GM23248 (cell line): ENCODE measurements around the gene TNFRSF4. TPM values are rescaled to one million over a fixed set of nuclear protein-coding genes. Genes with fewer than 3 reads are reported as not detected.

Experiments used
- DNase-seq: peaks from one replicate; pipeline ENCODE4 v3.0.0-alpha.2; 2015
- H2AFZ ChIP-seq: fragments of 200-600 bp; sonication (generic); 2 replicates; pipeline ENCODE4 v1.6.1; 2016; ENCODE audit warnings: antibody characterized with exemption
- H3F3A ChIP-seq: fragments of 200-600 bp; sonication (generic); 2 replicates; pipeline ENCODE4 v1.6.1; 2016; ENCODE audit warnings: mild to moderate bottlenecking, antibody characterized with exemption, mixed run types; ENCODE audit not compliant: insufficient read depth
- H3K27ac ChIP-seq: fragments of 200-600 bp; sonication (generic); 2 replicates; pipeline ENCODE4 v1.5.1; 2016; ENCODE audit warnings: mild to moderate bottlenecking
- H3K27me3 ChIP-seq: fragments of 200-600 bp; sonication (generic); replicated peaks from 2 replicates; pipeline ENCODE4 v1.6.1; 2016; ENCODE audit warnings: mild to moderate bottlenecking; ENCODE audit not compliant: insufficient read depth
- H3K36me3 ChIP-seq: fragments of 200-600 bp; sonication (generic); 2 replicates; pipeline ENCODE4 v1.6.1; 2016; ENCODE audit warnings: low read depth, mild to moderate bottlenecking
- H3K4me1 ChIP-seq: fragments of 200-600 bp; sonication (generic); 2 replicates; pipeline ENCODE4 v1.6.1; 2016; ENCODE audit warnings: mild to moderate bottlenecking; ENCODE audit not compliant: insufficient read depth
- H3K4me2 ChIP-seq: fragments of 200-600 bp; sonication (generic); one replicate; pipeline ENCODE4 v1.6.1; 2016; ENCODE audit warnings: mild to moderate bottlenecking; ENCODE audit not compliant: unreplicated experiment
- H3K4me3 ChIP-seq: fragments of 200-600 bp; sonication (generic); 2 replicates; pipeline ENCODE4 v1.5.1; 2016; ENCODE audit warnings: mild to moderate bottlenecking
- H3K79me2 ChIP-seq: fragments of 200-600 bp; sonication (generic); 2 replicates; pipeline ENCODE4 v1.6.1; 2016; ENCODE audit warnings: mild to moderate bottlenecking; ENCODE audit not compliant: insufficient read depth
- H3K9ac ChIP-seq: fragments of 200-600 bp; sonication (generic); 2 replicates; pipeline ENCODE4 v1.6.1; 2016; ENCODE audit warnings: mild to moderate bottlenecking
- H3K9me2 ChIP-seq: fragments of 200-600 bp; sonication (generic); 2 replicates; pipeline ENCODE4 v1.6.1; 2016; ENCODE audit warnings: mixed run types, mild to moderate bottlenecking, moderate library complexity; ENCODE audit not compliant: insufficient read depth
- H3K9me3 ChIP-seq: fragments of 200-600 bp; sonication (generic); one replicate; pipeline ENCODE4 v1.6.1; 2017; ENCODE audit warnings: low read depth
- H4K20me1 ChIP-seq: fragments of 200-600 bp; sonication (generic); 2 replicates; pipeline ENCODE4 v1.6.0; 2016; ENCODE audit not compliant: insufficient read depth
- EZH2 ChIP-seq: fragments of 200-600 bp; sonication (generic); IDR thresholded peaks from 2 replicates; pipeline ENCODE4 v1.6.1; 2018; ENCODE audit warnings: antibody characterized with exemption, mild to moderate bottlenecking; ENCODE audit not compliant: insufficient read depth, poor library complexity, severe bottlenecking
- EZH2phosphoT487 ChIP-seq: fragments of 200-600 bp; sonication (generic); IDR thresholded peaks from 2 replicates; pipeline ENCODE4 v1.6.1; 2018; ENCODE audit warnings: antibody characterized with exemption, moderate library complexity, mild to moderate bottlenecking, low read depth; ENCODE audit not compliant: insufficient read depth
- WGBS, 2 experiments: methylation state at CpG; one replicate each; pipeline ENCODE4 v1.1.6; 2015 to 2017; ENCODE audit warnings: low lambda C conversion rate in 2 of 2, low coverage in 1 of 2; ENCODE audit errors: missing lambda C conversion rate in 2 of 2; 5-methylcytosine and 5-hydroxymethylcytosine counted together
- in situ Hi-C: fragments of 300-500 bp; cut with MboI; formaldehyde crosslinking; loops from 2 replicates; pipeline ENCODE4 v1.15.0; 2020
- polyA plus RNA-seq: library from polyadenylated mRNA; unstranded; fragments of >200 nt; fragmentation: Nextera tagmentation; extraction: Ambion mirVana; gene quantifications from 2 replicates; pipeline ENCODE4 v1.2.1, GENCODE V29; 2016
- total RNA-seq: library from RNA; depleted of rRNA; stranded (reverse); fragments of >200 nt; shearing (Covaris generic); gene quantifications from 2 replicates; pipeline ENCODE4 v1.2.3, GENCODE V29; 2014

Gene TNFRSF4
- total and polyA plus RNA-seq, 2 experiments from 2014 or later, result not detected

- H3K36me3 ChIP-seq, result no peaks in the 10 kb centered on the region
- no peaks in the 10 kb centered on the region for H3K9me2 ChIP-seq
- no peak overlapping the region for H2AFZ ChIP-seq
- H3K79me2 ChIP-seq, result no peaks in the 10 kb centered on the region
- H3K9me3 ChIP-seq, result no peaks in the 10 kb centered on the region
- H3K9ac ChIP-seq, result no peak overlapping the region
- peaks cover 15% of the 10 kb centered on the region for H3K27me3 ChIP-seq
- no peaks in the 10 kb centered on the region for H4K20me1 ChIP-seq
- no peak for TF ChIP-seq EZH2
- no peak for TF ChIP-seq EZH2phosphoT487
- no peak overlapping the region for H3K27ac ChIP-seq
- DNase-seq, result no peak
- in situ Hi-C loops, result no loop called here
- H3K4me1 ChIP-seq, result no peaks in the 10 kb centered on the region
- no peak overlapping the region for H3K4me2 ChIP-seq
- 59 to 62% methylated on average over 5 of the region's 5 CpGs for WGBS, 2 experiments
- H3F3A ChIP-seq, result no peaks in the 10 kb centered on the region
- H3K4me3 ChIP-seq, result no peak overlapping the region
Observed at GRCh38 chr1:1189111-1189510, 24.8 kb downstream of the TNFRSF4 start.

GRCh38 chr1:1187938-1188337 is 26.0 kb downstream of the TNFRSF4 start:
- peaks cover 15% of the 10 kb centered on the region for H3K27me3 ChIP-seq
- H3K4me1 ChIP-seq, result no peaks in the 10 kb centered on the region
- H3K4me2 ChIP-seq, result no peak overlapping the region
- no peak overlapping the region for H3K27ac ChIP-seq
- no peaks in the 10 kb centered on the region for H3K36me3 ChIP-seq
- TF ChIP-seq EZH2phosphoT487 (no peak), EZH2 (no peak)
- H3K9me2 ChIP-seq, result no peaks in the 10 kb centered on the region
- H2AFZ ChIP-seq, result no peak overlapping the region
- no peaks in the 10 kb centered on the region for H3K79me2 ChIP-seq
- H3K9me3 ChIP-seq, result no peaks in the 10 kb centered on the region
- H3K4me3 ChIP-seq, result no peak overlapping the region
- in situ Hi-C loops, result no loop called here
- no peak for DNase-seq
- no peak overlapping the region for H3K9ac ChIP-seq
- H3F3A ChIP-seq, result no peaks in the 10 kb centered on the region
- H4K20me1 ChIP-seq, result no peaks in the 10 kb centered on the region

- in situ Hi-C loops, result no loop called here
- 67 to 69% methylated on average over 29 to 31 of the region's 31 CpGs for WGBS, 2 experiments
- peaks cover 6% of the 10 kb centered on the region for H3K27me3 ChIP-seq
Observed at GRCh38 chr1:1185101-1185765, 28.7 kb downstream of the TNFRSF4 start.

DNA sequence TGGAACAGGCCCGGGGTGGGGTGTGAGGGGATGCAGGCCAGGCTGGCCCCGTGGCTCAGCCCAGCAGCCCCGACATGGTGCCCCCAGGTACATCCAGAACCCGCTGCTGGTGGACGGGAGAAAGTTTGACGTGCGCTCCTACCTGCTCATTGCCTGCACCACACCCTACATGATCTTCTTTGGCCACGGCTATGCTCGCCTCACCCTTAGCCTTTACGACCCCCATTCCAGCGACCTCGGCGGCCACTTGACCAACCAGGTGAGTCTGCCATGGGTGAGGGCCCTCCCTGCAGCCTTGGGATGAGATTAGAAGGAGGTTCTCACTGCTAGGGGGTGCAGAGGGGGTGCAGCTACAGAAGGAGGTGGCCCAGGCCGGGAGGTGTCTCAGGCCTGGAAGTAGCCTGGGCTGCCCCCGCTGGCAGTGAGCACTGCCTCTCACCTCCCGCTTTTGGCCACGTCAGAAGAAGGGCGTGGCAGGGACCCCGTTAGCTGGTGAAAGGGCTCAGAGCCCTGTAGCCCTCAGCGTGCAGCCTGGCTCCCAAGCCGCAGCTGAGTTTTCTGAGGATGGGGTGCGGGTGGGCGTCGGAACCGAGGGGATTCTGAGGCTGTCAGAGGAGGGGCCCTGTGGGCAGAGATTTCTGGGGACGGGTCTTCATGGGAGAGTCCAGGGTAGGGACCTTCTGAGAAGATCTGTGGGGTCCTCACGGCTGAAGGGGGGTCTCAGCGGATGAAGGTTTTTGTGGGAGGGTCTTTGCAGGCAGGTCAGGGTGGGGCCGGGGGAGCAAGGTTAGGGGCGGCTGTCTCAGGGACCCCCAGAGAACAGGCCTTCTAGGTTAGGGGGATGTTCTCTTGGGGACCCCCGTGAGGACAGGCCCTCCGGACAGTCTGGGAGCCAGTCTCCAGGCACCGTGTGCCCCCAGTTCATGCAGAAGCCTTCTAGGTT is 29.8 kb downstream of the TNFRSF4 start:
- in situ Hi-C loops, result no loop called here
- H3F3A ChIP-seq, result no peaks in the 10 kb centered on the region
- DNase-seq, result no peak
- no peak overlapping the region for H3K4me3 ChIP-seq
- no peaks in the 10 kb centered on the region for H3K27me3 ChIP-seq
- H3K36me3 ChIP-seq, result no peaks in the 10 kb centered on the region
- TF ChIP-seq EZH2 (no peak), EZH2phosphoT487 (no peak)
- H3K27ac ChIP-seq, result no peak overlapping the region
- H3K4me1 ChIP-seq, result no peaks in the 10 kb centered on the region
- H4K20me1 ChIP-seq, result no peaks in the 10 kb centered on the region
- H3K79me2 ChIP-seq, result no peaks in the 10 kb centered on the region
- WGBS, 2 experiments, result 71 to 74% methylated on average over 21 to 33 of the region's 33 CpGs
- H3K9me3 ChIP-seq, result no peaks in the 10 kb centered on the region
- no peak overlapping the region for H2AFZ ChIP-seq
- H3K9me2 ChIP-seq, result no peaks in the 10 kb centered on the region
- H3K9ac ChIP-seq, result no peak overlapping the region
- no peak overlapping the region for H3K4me2 ChIP-seq

More at GRCh38 chr1:1185101-1185765, 28.7 kb downstream of the TNFRSF4 start:
- Histone ChIP-seq H3K4me1 (no peaks in the 10 kb centered on the region), H3K9ac (no peak overlapping the region), H2AFZ (no peak overlapping the region), H3K79me2 (no peaks in the 10 kb centered on the region), H3K36me3 (no peaks in the 10 kb centered on the region), H3K9me2 (no peaks in the 10 kb centered on the region), H3K4me3 (no peak overlapping the region), H3K27ac (no peak overlapping the region), H3K4me2 (no peak overlapping the region), H3K9me3 (no peaks in the 10 kb centered on the region), H4K20me1 (no peaks in the 10 kb centered on the region), H3F3A (no peaks in the 10 kb centered on the region)
- DNase-seq, result no peak
- TF ChIP-seq EZH2phosphoT487 (no peak), EZH2 (no peak)
